Measurements from ENCODE around the gene NRXN3.

The NRXN3 gene

DNA sequence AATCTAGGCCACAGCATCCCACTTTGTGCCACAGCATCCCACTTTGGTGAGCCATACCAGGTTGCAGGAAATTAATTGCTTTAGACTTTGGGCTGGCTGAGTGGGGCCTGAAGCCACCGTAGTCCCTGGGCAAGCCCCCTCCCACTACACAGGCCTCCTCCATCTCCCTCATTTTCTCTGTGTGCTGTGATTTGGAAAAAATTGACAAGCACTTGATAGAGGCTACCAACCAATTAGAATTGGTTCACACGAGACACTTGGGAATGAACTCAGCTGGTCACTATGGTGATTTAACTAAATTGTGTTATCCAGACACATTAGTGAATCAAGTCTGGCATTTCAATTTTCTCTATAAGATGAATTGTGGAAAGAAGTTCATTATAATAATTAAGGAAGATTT lies 1560.0 kb downstream of the NRXN3 start:
- TF ChIP-seq, protein P1, sequence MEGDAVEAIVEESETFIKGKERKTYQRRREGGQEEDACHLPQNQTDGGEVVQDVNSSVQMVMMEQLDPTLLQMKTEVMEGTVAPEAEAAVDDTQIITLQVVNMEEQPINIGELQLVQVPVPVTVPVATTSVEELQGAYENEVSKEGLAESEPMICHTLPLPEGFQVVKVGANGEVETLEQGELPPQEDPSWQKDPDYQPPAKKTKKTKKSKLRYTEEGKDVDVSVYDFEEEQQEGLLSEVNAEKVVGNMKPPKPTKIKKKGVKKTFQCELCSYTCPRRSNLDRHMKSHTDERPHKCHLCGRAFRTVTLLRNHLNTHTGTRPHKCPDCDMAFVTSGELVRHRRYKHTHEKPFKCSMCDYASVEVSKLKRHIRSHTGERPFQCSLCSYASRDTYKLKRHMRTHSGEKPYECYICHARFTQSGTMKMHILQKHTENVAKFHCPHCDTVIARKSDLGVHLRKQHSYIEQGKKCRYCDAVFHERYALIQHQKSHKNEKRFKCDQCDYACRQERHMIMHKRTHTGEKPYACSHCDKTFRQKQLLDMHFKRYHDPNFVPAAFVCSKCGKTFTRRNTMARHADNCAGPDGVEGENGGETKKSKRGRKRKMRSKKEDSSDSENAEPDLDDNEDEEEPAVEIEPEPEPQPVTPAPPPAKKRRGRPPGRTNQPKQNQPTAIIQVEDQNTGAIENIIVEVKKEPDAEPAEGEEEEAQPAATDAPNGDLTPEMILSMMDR (IDR thresholded peaks at IDR 0.05; ENCODE audit: insufficient read depth, low read length, poor library complexity, severe bottlenecking) = no peak
- TF ChIP-seq EZH2phosphoT487 (conservative IDR thresholded peaks at IDR 0.05; ENCODE audit: low read length) = no peak
- Histone ChIP-seq H4K20me1 (ENCODE audit: low read depth, low read length) (no peaks in the 10 kb centered on the region), H3F3A (ENCODE audit: insufficient read depth) (no peaks in the 10 kb centered on the region), H3K4me2 (ENCODE audit: low read depth, low read length, poor library complexity, severe bottlenecking) (no peak overlapping the region), H3K4me3 (ENCODE audit: insufficient read depth, low read length, poor library complexity, severe bottlenecking) (no peak overlapping the region), H3K27me3 (ENCODE audit: low read length) (no peaks in the 10 kb centered on the region), H3K9me3 (ENCODE audit: insufficient read depth, low read length) (no peaks in the 10 kb centered on the region), H3K27ac (ENCODE audit: low read depth, low read length) (no peak overlapping the region), H3K9ac (ENCODE audit: low read length) (no peak overlapping the region), H2AFZ (ENCODE audit: low read depth, low read length, severe bottlenecking) (no peak overlapping the region), H3K9me2 (replicated peaks; ENCODE audit: insufficient read depth, low read length) (no peaks in the 10 kb centered on the region), H3K36me3 (ENCODE audit: low read length) (no peaks in the 10 kb centered on the region), H3K79me2 (ENCODE audit: insufficient read depth, low read length) (no peaks in the 10 kb centered on the region)

DNA sequence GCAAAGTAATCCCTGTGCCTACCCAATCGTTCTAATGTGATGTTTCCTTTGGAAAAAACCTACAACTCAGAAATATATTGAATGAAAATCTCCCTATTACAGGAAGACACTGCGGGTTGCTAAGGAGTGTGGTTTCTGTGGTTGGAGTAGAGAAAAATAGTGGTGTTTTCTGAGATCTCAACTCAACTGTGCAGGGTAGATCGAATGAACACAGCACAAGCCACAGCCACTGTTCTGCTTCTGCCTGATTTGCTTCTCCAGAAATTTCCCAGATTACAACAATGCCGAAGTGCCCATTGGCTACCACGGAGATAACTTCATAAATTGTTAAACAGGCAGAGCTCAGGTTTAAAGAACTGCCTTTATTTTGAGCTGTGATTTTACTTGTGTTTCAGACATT lies 1560.8 kb downstream of the NRXN3 start:
- TF ChIP-seq, protein P1 (IDR thresholded peaks at IDR 0.05; ENCODE audit: insufficient read depth, low read length, poor library complexity, severe bottlenecking) = no peak
- TF ChIP-seq EZH2phosphoT487 (conservative IDR thresholded peaks at IDR 0.05; ENCODE audit: low read length) = no peak
- Histone ChIP-seq H4K20me1 (ENCODE audit: low read depth, low read length) (no peaks in the 10 kb centered on the region), H3K79me2 (ENCODE audit: insufficient read depth, low read length) (no peaks in the 10 kb centered on the region), H3K27ac (ENCODE audit: low read depth, low read length) (no peak overlapping the region), H3K4me2 (ENCODE audit: low read depth, low read length, poor library complexity, severe bottlenecking) (no peak overlapping the region), H3K9ac (ENCODE audit: low read length) (no peak overlapping the region), H3K4me3 (ENCODE audit: insufficient read depth, low read length, poor library complexity, severe bottlenecking) (no peak overlapping the region), H3K9me2 (replicated peaks; ENCODE audit: insufficient read depth, low read length) (no peaks in the 10 kb centered on the region), H3F3A (ENCODE audit: insufficient read depth) (no peaks in the 10 kb centered on the region), H3K27me3 (ENCODE audit: low read length) (no peaks in the 10 kb centered on the region), H3K36me3 (ENCODE audit: low read length) (no peaks in the 10 kb centered on the region), H3K9me3 (ENCODE audit: insufficient read depth, low read length) (no peaks in the 10 kb centered on the region), H2AFZ (ENCODE audit: low read depth, low read length, severe bottlenecking) (no peak overlapping the region)

DNA sequence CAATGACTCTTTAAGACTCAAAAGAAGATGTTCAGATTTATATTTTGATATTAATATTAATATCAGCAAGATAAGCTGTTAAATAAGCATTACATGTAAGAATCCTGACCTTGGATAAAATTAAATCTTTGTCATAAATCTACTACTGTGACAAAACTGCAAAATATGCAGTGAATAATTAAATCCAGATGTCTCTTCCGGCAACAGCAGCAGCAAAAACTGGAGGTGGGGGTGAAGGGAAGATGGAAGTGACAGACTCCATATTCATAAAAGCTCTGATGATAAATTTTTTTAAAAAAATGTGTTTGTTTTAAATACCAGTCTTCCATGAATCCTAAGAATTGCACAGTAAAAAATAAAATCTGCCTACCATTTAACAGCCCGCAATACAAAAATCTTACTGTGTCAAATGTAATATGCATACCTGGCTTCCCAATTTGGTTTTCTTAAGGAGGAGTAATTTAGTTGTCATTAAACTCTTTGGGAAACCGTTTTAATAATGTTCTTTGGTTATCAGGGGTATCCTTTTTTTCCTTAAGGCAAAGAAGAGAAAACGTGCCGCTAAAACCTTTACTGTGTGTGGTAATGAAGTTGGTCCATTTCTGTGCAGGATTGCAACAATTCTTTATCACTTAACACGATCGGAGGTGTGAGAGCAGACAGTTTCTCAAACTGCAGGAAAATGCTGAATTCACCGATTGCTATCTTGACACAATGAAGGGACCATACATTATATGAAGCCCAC lies 1562.9 kb downstream of the NRXN3 start:
- Histone ChIP-seq H3F3A (ENCODE audit: insufficient read depth) (no peaks in the 10 kb centered on the region), H3K79me2 (ENCODE audit: insufficient read depth, low read length) (no peaks in the 10 kb centered on the region), H3K9me3 (ENCODE audit: insufficient read depth, low read length) (no peaks in the 10 kb centered on the region), H3K27ac (ENCODE audit: low read depth, low read length) (no peak overlapping the region), H3K9me2 (replicated peaks; ENCODE audit: insufficient read depth, low read length) (no peaks in the 10 kb centered on the region), H3K4me3 (ENCODE audit: insufficient read depth, low read length, poor library complexity, severe bottlenecking) (no peak overlapping the region), H3K27me3 (ENCODE audit: low read length) (no peaks in the 10 kb centered on the region), H3K9ac (ENCODE audit: low read length) (no peak overlapping the region), H3K4me2 (ENCODE audit: low read depth, low read length, poor library complexity, severe bottlenecking) (no peak overlapping the region), H3K36me3 (ENCODE audit: low read length) (no peaks in the 10 kb centered on the region), H2AFZ (ENCODE audit: low read depth, low read length, severe bottlenecking) (no peak overlapping the region), H4K20me1 (ENCODE audit: low read depth, low read length) (no peaks in the 10 kb centered on the region)
- TF ChIP-seq, protein P1 (IDR thresholded peaks at IDR 0.05; ENCODE audit: insufficient read depth, low read length, poor library complexity, severe bottlenecking) = no peak
- no peak for TF ChIP-seq EZH2phosphoT487 (conservative IDR thresholded peaks at IDR 0.05; ENCODE audit: low read length)
